Kidney (tissue), 14 donors: ENCODE data around the gene ZNF268. TPM values are rescaled to one million over a fixed set of nuclear protein-coding genes. Genes with fewer than 3 reads are reported as not detected.

ENCODE experiments used
- DNase-seq, 5 donors: peaks; one replicate each; pipeline ENCODE4 v3.0.0-alpha.2; 2013 to 2020
- FAIRE-seq: peaks from 2 replicates; lab custom pipeline; 2012; peaks lifted over from hg19 to GRCh38; lab: Jason Lieb, UNC
- H3K27ac ChIP-seq, 2 donors: one replicate each; pipeline ENCODE4 v1.7.0; 2013; ENCODE audit warnings: low read depth in 2 of 2, low read length in 2 of 2, inconsistent platforms in 1 of 2
- H3K27me3 ChIP-seq: one replicate; pipeline ENCODE4 v1.7.1; 2013; ENCODE audit warnings: low read length, inconsistent platforms; ENCODE audit not compliant: control insufficient read depth, insufficient read depth
- H3K36me3 ChIP-seq, 3 donors: one replicate each; pipeline versions ENCODE4 v1.7.0 to v1.7.1; 2013; ENCODE audit warnings: low read length in 3 of 3, control low read depth in 1 of 3, inconsistent platforms in 1 of 3; ENCODE audit not compliant: insufficient read depth in 3 of 3, control insufficient read depth in 2 of 3
- H3K4me1 ChIP-seq, 3 donors: one replicate each; pipeline versions ENCODE4 v1.7.0 to v1.7.1; 2013; ENCODE audit warnings: low read length in 3 of 3, inconsistent platforms in 1 of 3, low read depth in 1 of 3; ENCODE audit not compliant: control insufficient read depth in 2 of 3, insufficient read depth in 2 of 3
- H3K4me3 ChIP-seq, 3 donors: one replicate each; pipeline versions ENCODE4 v1.7.0 to v1.8.1; 2013; ENCODE audit warnings: low read length in 3 of 3, control low read depth in 1 of 3, inconsistent platforms in 1 of 3
- H3K9ac ChIP-seq, 3 donors: one replicate each; pipeline versions ENCODE4 v1.7.0 to v1.7.1; 2013; ENCODE audit warnings: low read length in 3 of 3, control low read depth in 1 of 3, inconsistent platforms in 1 of 3
- H3K9me3 ChIP-seq, 3 donors: one replicate each; pipeline versions ENCODE4 v1.7.0 to v1.7.1; 2013; ENCODE audit warnings: low read length in 3 of 3, control low read depth in 1 of 3, inconsistent platforms in 1 of 3; ENCODE audit not compliant: control insufficient read depth in 2 of 3, insufficient read depth in 1 of 3
- intact Hi-C: fragments of 100-400 bp; cut with DNase I; formaldehyde crosslinking; loops from one replicate; pipeline ENCODE4 v1.11.1; 2022
- polyA plus RNA-seq: library from polyadenylated mRNA; stranded (reverse); fragments of 350-450 nt; fragmentation: Illumina TruSeq; extraction: RNeasy Lipid Tissue Mini Kit (QIAGEN cat#74804); gene quantifications from one replicate; pipeline ENCODE4 v1.2.3, GENCODE V29; 2014; ENCODE audit warnings: low read depth, low replicate concordance; ENCODE audit not compliant: insufficient read depth
- total RNA-seq: library from RNA; stranded (reverse); fragmentation: NEBNext Ultra II Directional; extraction: Animal tissue kit (Norgen Biotek cat#: 25700); gene quantifications from one replicate; pipeline ENCODE4 v1.2.1, GENCODE V29; 2021
- TF ChIP-seq, protein P1 (sequence below): IDR thresholded peaks from 3 replicates; pipeline ENCODE4 v1.5.1; 2012; ENCODE audit warnings: mild to moderate bottlenecking, moderate library complexity, borderline replicate concordance; ENCODE audit not compliant: insufficient read depth; ENCODE audit errors: extremely low read depth
- donor health status: control.
- donor health status: control.
- donor health status: control.
- donor health status: control.
- donor health status: control.
- donor health status: DM: yes; HTN: yes; CAD: no.
- donor health status: Normal renal cell carcinoma (clear cell type).

ZNF268 gene
- total and polyA plus RNA-seq, 2 donors from 2014 or later = 6.7 to 33.4 TPM

DNA sequence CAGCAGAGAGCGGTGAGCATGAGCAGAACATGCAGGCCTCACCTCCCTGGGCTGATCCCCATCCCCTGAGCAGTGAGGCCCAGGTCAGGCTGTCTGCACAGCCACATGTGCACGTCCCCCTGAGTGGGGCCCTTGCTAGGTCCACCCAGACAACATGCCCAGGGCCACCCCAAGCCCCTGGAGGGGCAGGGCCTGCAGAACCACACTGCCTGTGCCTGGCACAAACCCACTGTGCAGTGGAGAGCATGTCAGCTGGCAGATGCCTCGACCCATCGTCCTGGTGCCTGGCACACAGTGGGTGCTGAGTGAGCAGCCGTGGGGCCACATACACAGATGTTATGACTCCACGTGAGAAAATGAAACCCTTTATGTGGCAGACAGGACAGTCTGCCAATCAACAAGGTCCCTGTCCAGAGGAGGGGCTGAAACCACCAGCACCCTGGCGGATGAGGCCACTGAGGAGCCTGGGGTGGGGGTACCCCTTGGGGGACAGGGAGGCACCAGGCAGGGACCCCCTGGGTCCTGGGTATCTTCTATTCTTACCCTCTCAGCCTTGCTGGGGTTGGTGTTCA lies 46.1 kb downstream of the ZNF268 start:
- no peak overlapping the region for H3K27ac ChIP-seq
- TF ChIP-seq, protein P1, sequence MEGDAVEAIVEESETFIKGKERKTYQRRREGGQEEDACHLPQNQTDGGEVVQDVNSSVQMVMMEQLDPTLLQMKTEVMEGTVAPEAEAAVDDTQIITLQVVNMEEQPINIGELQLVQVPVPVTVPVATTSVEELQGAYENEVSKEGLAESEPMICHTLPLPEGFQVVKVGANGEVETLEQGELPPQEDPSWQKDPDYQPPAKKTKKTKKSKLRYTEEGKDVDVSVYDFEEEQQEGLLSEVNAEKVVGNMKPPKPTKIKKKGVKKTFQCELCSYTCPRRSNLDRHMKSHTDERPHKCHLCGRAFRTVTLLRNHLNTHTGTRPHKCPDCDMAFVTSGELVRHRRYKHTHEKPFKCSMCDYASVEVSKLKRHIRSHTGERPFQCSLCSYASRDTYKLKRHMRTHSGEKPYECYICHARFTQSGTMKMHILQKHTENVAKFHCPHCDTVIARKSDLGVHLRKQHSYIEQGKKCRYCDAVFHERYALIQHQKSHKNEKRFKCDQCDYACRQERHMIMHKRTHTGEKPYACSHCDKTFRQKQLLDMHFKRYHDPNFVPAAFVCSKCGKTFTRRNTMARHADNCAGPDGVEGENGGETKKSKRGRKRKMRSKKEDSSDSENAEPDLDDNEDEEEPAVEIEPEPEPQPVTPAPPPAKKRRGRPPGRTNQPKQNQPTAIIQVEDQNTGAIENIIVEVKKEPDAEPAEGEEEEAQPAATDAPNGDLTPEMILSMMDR = no peak
- H3K4me1 ChIP-seq = no peaks in the 10 kb centered on the region
- DNase-seq = no peak
- H3K36me3 ChIP-seq = no peaks in the 10 kb centered on the region
- peaks cover 0 to 2% (median 0%) of the 10 kb centered on the region in 3 donors for H3K9me3 ChIP-seq
- no peak overlapping the region for H3K4me3 ChIP-seq
- intact Hi-C loops = no loop called here
- no peaks in the 10 kb centered on the region for H3K27me3 ChIP-seq
- no peak overlapping the region for H3K9ac ChIP-seq
- no peak for FAIRE-seq

DNA sequence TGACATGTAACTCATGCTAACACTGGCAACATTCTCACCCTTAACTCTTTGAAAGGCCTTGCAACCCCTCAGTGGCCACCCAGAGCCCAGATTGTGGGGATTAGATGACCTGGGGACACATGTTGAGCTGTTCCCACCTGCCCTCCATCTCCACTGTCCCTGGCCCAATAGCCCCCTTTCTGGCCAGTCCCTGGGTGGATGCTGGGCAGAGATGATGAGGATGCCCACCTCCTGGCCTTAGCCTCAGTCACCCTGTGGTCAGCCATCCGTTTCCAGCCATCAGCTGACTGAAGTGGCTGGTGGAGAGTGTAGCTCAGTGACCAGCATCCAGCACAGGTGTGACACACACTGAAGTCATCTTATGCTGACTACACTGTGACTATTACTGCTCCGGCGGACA lies 49.7 kb downstream of the ZNF268 start:
- DNase-seq = no peak
- TF ChIP-seq, protein P1 = no peak
- Histone ChIP-seq H3K36me3 (no peaks in the 10 kb centered on the region), H3K27ac (no peak overlapping the region), H3K4me1 (no peaks in the 10 kb centered on the region), H3K4me3 (no peak overlapping the region), H3K27me3 (no peaks in the 10 kb centered on the region), H3K9ac (no peak overlapping the region), H3K9me3 (no peaks in the 10 kb centered on the region)
- FAIRE-seq = no peak
- intact Hi-C loops = no loop called here

DNA sequence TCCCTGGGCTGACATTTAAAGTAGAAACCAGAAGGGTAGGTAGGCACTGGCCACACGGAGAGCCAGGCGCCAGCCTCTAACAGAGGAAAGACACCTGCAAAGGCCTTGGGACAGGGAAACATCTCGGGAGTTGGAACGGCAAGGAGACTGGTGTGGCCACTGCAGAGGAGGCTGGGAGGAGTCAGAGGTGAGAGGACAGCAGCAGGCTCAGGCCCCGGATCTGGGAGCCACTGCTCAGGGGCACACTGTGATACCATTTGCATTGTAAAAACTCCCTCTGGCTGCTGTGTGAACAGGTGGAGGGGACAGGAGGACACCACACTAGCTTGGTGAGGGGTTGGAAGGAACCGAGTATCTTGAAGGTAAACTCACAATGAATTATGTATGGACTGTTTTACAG lies 51.7 kb downstream of the ZNF268 start:
- Histone ChIP-seq H3K4me3 (no peak overlapping the region), H3K27me3 (no peaks in the 10 kb centered on the region), H3K9me3 (no peaks in the 10 kb centered on the region), H3K27ac (no peak overlapping the region), H3K9ac (no peak overlapping the region), H3K36me3 (no peaks in the 10 kb centered on the region), H3K4me1 (no peaks in the 10 kb centered on the region)
- FAIRE-seq (no peak), DNase-seq (no peak)
- TF ChIP-seq, protein P1 = no peak
- intact Hi-C loops = no loop called here
